Midbrain (tissue), 1 donor: ENCODE measurements around the gene UROS.
A peak's percentile ranks its signal among the peaks of the same experiment; 100 is the strongest.

Experiments
- DNase-seq: peaks from one replicate; lab custom pipeline; 2025; lab: John Stamatoyannopoulos, UW

The UROS gene

GRCh38 chr10:125788156-125789034 is 34.7 kb downstream of the UROS start:
- no peak for DNase-seq

DNA sequence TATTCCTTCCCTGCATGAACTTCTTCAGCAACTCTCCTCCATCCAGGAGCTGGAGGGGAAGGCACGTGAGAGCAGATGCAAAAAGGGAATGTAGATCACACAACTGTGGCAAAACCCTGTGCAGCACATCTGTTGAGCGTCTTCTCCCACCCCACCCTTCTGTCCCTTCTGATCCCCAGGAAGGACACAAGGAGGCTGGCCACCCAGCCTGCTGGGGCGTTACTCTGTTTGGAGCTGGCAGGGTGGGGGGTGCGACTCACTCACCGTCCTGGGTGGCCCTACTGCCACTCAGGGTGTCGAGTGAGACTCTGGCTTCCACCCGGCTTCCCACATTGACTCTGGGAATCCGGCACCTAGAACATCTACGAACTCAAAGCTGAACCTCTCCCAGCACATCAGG is 37.3 kb downstream of the UROS start:
- DNase-seq, result no peak

DNA sequence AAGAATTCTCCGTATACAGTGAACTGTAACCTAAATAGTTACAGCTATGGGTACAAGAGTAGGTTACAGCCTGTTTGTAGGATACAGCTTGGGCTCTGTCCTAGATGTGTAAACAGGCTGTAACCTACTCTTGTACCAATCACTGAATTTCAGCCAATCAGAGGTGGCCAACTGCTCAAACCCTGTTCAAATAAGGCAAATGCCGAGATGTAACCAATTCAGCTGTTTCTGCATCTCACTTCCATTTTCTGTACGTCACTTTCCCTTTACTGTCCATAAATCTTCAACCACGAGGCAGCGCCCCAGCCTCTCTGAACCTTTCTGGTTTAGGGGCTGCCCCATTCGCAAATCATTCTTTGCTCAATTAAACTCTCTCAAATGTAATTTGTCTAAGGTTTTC is 39.1 kb downstream of the UROS start:
- no peak for DNase-seq

GRCh38 chr10:125783408-125783807 is 39.6 kb downstream of the UROS start:
- DNase-seq, result no peak

GRCh38 chr10:125782616-125783015 is 40.4 kb downstream of the UROS start:
- no peak for DNase-seq

DNA sequence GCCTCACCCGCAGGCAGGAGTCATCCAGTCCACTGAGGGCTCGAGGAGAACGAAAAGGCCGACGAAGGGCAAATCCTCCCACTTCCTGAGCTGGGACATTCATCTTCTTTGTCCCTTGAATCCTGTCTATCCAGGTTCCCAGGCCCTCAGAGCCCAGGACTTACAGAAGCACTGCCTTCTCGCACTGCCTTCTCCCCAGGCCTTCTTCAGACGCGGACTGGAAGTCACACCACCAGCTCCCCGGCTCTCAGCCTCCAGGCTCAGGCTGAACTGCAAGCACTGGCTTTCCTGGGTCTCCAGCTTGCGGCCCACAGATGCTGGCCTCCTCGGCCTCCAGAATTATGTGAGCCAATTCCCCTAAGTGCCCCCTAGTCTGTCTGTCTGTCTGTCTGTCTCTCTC is 41.0 kb downstream of the UROS start:
- DNase-seq, result no peak

GRCh38 chr10:125781374-125781773 is 41.7 kb downstream of the UROS start:
- DNase-seq, result no peak

- DNase-seq, result no peak
These were observed 43.4 kb downstream of the UROS start for GRCh38 chr10:125779403-125780327.

GRCh38 chr10:125778556-125778955 is 44.5 kb downstream of the UROS start:
- DNase-seq, result no peak

GRCh38 chr10:125777806-125778205 is 45.3 kb downstream of the UROS start:
- no peak for DNase-seq

DNA sequence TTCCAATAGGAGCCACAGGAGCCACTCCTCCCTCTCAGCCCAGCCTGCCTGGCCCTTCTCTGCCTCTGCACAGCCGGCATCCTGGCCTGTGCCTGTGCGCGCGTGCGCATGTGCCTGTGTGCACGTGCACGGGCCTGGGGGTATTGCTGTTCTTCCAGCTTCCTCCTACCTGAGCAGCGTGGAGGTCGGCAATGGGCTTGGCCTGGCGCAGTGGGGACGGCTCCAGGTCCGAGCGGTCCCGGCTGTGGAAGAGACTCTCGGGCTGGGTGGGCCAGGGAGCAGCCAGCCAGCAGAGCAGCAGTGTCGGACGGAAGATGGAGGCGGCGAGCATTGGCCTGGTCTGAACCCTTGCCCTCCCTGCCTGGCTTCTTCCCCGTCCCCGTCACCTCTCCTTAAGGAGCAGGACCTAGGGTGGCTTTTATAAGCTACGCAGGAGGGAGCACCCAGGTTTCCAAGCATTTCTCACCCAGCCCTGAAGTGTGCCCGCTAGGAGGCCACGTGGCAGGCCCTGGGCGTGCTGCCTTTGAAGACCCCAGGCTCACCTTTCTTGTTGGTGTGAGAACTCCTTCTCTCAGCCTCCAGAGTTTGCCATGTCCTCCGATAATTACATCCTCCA is 47.5 kb downstream of the UROS start, which contains the start of gene MMP21:
MMP21 (minus strand) TSS at position 331 of the 616 bp plus-strand sequence; CDS start at position 331, 0 bp downstream.
- DNase-seq, result no peak

GRCh38 chr10:125774581-125775191 is 48.4 kb downstream of the UROS start:
- DNase-seq, result no peak

DNA sequence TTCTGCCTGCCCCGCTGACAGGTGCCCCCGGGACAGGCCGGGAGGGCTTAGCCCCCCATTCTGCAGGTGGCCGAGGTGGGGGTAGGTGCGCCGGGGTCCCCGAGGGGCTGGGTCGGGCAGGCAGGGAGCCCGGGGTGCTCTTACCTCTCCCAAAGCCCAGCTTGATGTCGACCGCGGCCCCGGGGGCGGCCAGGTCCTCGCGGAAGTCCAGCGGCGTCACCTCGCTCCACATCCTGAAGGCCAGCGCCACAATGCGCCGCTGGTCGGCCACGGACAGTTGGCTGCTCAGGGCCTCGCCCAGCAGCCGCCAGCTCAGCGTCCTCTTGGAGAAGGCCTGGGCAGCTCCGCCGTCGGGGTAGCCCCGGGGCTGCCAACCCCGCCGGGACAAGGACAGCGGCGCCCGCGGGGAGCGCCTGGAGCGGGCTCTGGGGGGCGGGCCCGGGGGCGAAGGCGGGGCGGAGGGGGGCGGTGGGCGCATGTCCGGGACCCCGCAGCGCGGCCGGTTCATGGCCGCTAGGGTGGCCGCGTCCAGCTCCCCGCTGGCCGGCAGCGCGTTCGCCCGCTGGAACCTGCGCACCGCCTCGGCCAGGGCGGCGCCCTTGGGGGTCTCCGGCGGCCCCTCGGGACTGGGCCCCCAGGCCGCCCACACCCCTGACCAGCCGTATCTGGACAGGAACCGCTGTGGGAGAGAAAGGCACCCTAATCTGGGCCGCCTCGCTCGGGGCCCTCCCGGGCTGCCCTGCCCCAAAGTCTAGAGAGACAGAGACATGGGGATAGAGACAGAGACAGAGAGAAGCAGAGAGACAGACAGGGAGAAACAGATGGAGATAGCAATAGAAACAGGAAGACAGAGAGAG is 49.1 kb downstream of the UROS start:
- no peak for DNase-seq

DNA sequence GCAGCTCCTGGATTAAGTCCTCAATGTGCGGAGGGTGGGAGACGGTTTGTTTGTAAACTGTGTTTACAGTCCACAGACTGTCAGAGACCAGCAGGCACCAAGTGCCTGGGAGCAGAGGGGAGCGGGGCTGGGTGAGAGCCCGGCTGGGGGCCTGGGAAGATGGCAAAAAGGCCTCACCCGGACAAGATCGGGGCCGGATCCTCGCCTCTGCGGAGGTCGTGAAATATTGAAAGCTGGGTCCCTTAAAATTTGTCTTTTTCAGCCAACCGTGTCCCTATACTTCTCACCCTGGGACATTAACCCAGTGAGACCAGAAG is 50.2 kb downstream of the UROS start:
- DNase-seq, result no peak

DNA sequence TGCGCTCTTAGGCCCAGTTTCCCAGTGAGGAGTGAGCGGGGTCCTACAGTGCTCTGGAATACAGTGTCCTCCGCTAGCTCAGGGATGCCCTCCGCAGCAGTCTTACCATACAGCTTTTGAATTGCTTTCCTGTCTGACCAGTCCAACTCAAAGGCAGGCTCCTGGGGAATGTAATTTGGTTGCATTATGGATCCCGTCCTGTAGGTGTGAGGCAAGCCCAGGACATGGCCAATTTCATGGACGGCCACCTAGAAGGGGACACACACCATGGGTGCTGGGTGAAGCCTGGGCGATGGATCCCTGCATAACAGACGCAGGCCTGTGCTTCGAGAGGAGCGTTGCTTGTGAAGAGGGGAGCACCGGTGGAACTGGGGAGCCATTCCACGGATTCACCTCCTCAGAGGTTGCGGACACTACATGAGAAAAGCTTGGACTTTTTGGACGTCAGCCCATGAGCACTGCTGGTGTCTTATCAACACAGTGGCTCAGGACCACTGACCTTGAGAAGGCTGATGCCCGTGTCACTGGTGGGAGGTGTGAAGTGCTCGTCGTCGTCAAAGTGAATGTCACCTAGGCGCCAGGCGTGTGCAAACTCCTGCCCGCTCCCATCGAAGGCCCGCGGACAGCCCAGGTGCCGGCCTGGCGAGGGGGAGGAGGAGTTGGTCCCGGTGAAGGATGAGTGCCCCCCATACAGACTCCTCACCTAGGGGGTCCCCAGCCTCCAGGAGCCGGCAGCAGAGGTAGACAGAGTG is 50.8 kb downstream of the UROS start:
- no peak for DNase-seq

DNA sequence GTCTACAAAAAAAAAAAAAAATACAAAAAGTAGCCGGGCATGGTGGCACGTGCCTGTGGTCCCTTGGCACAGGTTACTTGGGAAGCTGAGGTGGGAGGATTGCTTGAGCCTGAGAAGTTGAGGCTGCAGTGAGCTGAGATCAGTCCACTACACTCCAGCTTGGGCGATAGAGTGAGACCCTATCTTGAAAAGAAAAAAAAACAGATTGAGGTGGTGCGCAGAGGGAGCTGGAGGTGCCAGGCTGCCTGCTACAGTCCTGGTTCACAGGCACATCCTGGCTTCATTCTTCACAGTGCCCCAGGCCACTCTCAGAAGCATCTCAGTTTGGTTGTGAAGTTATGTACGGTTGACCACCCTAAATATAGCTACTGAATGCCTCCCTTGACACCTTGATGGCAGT is 52.2 kb downstream of the UROS start:
- DNase-seq, result no peak

DNA sequence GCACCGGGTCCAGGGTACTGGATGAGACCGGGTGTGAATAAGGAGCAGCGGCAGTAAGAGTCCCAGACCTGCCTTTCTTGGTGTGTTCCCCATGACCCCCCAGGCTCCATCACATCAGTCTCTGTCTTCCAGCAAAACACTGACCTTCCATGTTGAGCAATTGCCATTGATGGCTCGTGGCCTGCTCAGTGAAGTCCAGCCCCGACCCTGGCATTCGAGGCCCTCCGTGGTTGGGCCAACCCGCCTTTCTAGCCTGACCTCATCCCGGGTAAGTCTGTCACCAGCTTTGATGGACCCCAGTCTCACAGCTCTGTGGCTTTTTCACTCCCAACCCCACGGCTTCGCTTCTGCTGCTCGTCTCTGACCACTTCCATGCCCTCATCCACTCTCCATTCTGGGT is 53.9 kb downstream of the UROS start:
- DNase-seq, result no peak

DNA sequence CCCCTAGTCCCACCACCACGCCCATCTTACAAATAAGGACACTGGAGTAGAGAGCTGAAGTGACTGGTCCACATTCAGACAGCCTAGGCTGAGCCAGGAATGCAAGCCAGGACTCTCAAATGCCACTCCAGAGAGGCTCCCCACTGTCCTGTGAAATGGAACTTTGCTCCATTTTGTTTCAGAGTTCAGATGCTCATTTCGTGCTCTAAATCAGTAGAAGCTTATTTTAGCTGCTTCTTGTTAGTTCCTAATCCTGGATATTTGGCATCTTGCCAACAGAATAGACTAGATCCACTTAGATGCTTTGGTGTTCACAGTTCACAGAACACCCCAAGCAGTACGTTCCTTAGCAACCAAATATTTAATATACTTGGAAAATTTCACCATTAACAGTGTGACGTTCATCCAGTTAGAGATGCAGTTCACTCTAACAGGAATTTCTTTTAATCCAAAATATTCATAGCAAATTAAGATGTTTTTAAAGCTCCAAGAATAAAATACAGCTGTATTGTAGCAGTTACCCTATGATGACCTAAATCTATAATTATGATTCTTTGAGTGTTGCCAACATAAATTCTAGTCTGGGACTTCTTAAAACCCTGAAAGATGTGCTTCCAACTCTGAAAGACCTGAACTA is 54.7 kb downstream of the UROS start:
- DNase-seq, result peak; percentile 12

DNA sequence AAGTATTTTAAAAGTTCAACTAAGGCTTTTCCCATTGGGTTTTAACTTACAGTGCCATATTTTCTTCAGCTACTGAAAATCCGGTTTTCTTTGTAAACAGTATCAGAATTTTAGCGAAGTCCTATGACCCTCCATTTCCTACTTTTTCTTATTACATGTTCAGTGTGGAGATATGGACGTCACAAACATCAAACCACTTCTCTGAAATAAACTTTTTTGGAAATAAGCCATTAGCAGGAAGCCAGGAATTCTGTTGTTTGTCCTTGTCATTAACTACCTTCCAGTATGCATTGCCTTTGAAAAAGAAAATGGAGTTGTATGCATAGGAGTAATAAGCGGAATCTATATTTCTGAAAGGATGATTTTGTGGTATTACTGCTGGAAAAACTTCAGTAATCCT is 56.5 kb downstream of the UROS start:
- DNase-seq, result no peak

DNA sequence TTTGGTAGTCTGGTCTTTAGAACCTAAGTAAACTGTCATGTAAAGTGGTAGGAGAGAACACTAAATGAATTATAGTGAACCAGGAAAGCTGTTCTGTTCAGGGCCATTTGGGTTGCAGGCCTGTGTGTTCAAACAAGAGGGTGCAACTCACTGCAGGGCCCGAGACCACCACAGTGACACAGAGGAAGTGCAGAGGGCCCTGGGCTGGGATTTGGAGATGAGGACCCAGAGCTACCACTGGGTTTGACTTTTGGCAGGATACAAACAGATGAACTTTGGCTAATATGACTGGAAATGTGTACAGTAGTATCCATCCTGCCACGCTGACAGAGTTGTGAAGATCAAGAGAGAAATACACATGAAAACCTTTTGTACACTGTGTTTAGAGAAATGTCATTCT is 57.2 kb downstream of the UROS start:
- DNase-seq, result no peak
